Tibial artery (tissue), 4 donors: ENCODE results near the gene ALG12.

Experiments
- DNase-seq, 2 donors: peaks; one replicate each; pipeline ENCODE4 v3.0.0-alpha.2; 2019
- H3K27ac ChIP-seq, 2 donors: fragments of 200-600 bp; sonication (generic) in 1 of 2; 1 replicate in 1 of 2; 2 replicates in 1 of 2; pipeline ENCODE4 v1.5.1; 2018 to 2019; ENCODE audit warnings: mild to moderate bottlenecking in 1 of 2
- H3K27me3 ChIP-seq, 2 donors: fragments of 200-600 bp; sonication (generic) in 1 of 2; one replicate each; pipeline versions ENCODE4 v1.5.1 to v1.6.0; 2016 to 2019
- H3K36me3 ChIP-seq, 3 donors: fragments of 200-600 bp; sonication (generic) in 2 of 3; one replicate each; pipeline ENCODE4 v1.5.1; 2016 to 2019; ENCODE audit warnings: mild to moderate bottlenecking in 2 of 3
- H3K4me1 ChIP-seq, 4 donors: fragments of 200-600 bp; sonication (generic) in 2 of 4; 1 replicate in 3 of 4; 2 replicates in 1 of 4; pipeline ENCODE4 v1.5.1; 2016 to 2019
- H3K4me3 ChIP-seq, 2 donors: fragments of 200-600 bp; sonication (generic) in 1 of 2; 1 replicate in 1 of 2; 2 replicates in 1 of 2; pipeline ENCODE4 v1.5.1; 2018 to 2019; ENCODE audit warnings: mild to moderate bottlenecking in 2 of 2
- H3K9me3 ChIP-seq, 3 donors: fragments of 200-600 bp; sonication (generic) in 1 of 3; one replicate each; pipeline ENCODE4 v1.5.1; 2016 to 2019
- CTCF ChIP-seq, 2 experiments: fragments of 200-600 bp in 1 of 2; fragments of 450-650 bp in 1 of 2; IDR thresholded peaks; one replicate each; pipeline ENCODE4 v1.5.1; 2017 to 2019; ENCODE audit warnings: antibody characterized with exemption in 2 of 2, mild to moderate bottlenecking in 1 of 2, moderate library complexity in 1 of 2
- intact Hi-C: fragments of 100-400 bp; cut with DNase I; formaldehyde crosslinking; loops from one replicate; pipeline ENCODE4 v1.15.0; 2023; ENCODE audit warnings: low total_unique reads

The ALG12 gene

DNA sequence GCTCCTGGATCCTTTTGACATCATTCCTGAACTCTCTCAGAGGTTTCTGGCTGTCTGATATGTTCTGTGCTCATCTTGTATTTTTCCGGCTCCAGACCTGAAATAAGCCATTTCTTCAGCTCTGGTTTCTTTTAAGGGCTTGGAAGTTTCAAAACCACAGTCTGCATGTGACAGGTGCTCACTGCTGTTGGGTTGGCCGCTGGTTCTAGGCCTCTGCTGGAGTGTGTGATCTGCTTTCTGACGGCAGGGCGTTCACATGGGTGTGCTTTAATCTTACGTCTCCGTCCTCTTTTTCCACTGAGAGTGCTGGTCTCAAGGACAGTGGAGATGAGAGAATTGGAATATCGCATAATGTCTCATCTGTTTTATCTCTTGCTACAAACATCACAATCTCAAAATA is 54.3 kb downstream of the ALG12 start:
- Histone ChIP-seq H3K9me3 (peaks cover 0 to 34% (median 23%) of the 10 kb centered on the region in 3 donors), H3K36me3 (peaks cover 0 to 30% (median 6%) of the 10 kb centered on the region in 3 donors), H3K27ac (no peak overlapping the region), H3K27me3 (no peaks in the 10 kb centered on the region), H3K4me3 (no peak overlapping the region), H3K4me1 (no peaks in the 10 kb centered on the region)
- intact Hi-C loops, result no loop called here
- DNase-seq, result peak in 1 of 2 donors; percentile 20
- TF ChIP-seq CTCF (IDR thresholded peaks at IDR 0.05), result no peak

DNA sequence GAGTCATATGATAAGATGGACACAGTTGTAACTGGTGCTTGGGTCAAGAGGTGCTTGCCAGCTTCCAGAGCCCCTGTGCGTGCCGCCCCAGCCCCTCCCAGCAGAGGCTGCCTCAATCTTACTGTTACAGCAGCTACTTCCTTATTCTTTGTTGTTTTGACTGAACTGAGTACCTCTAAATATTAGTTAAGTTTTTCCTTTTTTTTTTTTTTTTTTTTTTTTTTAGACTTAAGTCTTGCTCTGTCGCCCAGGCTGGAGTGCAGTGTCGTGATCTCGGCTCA is 55.8 kb downstream of the ALG12 start:
- Histone ChIP-seq H3K36me3 (peaks cover 0 to 19% (median 5%) of the 10 kb centered on the region in 3 donors), H3K27ac (no peak overlapping the region), H3K9me3 (peaks cover 0 to 26% (median 19%) of the 10 kb centered on the region in 3 donors), H3K4me1 (no peaks in the 10 kb centered on the region), H3K4me3 (no peak overlapping the region), H3K27me3 (no peaks in the 10 kb centered on the region)
- no peak for TF ChIP-seq CTCF (IDR thresholded peaks at IDR 0.05)
- intact Hi-C loops, result no loop called here
- peak in 1 of 2 donors; percentile 42 for DNase-seq

DNA sequence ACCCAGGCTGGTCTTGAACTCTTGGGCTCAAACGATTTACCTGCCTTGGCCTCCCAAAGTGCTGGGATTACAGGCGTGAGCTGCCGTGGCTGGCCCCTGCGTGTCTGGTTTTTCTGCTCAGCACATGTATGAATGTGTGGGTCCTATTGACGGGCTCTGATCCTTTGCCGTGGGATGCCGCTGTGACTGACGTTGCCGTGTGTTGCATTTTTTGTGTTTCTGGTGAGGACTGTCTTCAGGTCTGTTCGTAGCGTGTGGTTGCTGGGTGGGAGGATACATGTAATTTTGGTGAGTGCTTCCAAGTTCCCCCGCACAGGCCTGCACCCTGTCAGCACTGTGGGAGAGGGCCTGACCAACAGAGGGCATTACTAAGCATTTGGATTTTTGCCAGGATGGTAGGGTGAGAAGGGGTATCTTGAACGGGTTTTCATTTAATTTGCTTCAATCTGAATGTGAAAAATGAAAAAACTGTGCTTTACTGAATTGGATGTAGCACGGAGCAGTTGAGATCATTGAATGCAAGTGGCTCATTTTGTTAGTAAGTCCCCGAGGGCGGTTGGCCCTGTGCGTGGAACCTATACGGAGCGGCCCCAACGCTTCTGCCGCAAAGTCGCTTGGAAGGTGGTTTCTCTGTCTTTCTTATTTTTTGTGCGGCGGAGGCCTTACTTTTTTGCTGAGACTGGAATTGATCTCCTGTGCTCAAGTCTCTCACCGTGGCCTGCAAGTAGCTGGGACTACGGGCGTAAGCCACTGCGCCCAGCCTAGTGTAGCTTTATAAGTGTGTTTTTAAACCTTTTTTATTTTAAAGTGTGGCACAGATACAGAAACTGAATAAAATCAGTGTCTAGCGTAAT is 56.4 kb downstream of the ALG12 start:
- Histone ChIP-seq H3K27me3 (no peaks in the 10 kb centered on the region), H3K9me3 (peaks cover 0 to 21% (median 13%) of the 10 kb centered on the region in 3 donors), H3K27ac (no peak overlapping the region), H3K4me3 (no peak overlapping the region), H3K36me3 (peaks cover 0 to 14% (median 0%) of the 10 kb centered on the region in 3 donors), H3K4me1 (no peaks in the 10 kb centered on the region)
- DNase-seq, result peak in 1 of 2 donors; percentile 41
- TF ChIP-seq CTCF (IDR thresholded peaks at IDR 0.05), result no peak
- intact Hi-C loops, result no loop called here

DNA sequence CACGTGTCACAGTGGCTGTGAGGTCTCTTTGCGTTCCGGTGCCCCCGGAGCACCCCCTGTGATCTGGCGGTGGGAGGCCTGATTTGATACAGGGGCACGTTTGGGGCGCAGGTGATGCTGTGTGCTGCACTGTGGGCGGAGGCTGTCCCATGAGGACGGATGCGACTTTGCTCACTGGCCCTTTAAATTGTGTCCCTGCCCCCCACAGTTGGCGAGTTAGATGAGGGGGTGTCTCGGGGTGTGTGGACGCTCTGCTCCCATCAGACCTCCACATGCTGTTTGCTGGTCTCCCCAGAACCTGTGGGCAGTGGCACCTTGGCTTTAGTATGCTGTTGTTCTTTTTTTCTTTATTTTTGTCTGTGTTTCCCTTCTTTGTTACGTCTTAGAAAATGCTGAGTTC is 59.4 kb downstream of the ALG12 start:
- Histone ChIP-seq H3K36me3 (no peaks in the 10 kb centered on the region), H3K4me3 (no peak overlapping the region), H3K27me3 (no peaks in the 10 kb centered on the region), H3K9me3 (no peaks in the 10 kb centered on the region), H3K4me1 (peaks cover 0 to 20% (median 15%) of the 10 kb centered on the region in 4 donors), H3K27ac (no peak overlapping the region)
- peak in 1 of 2 donors; percentile 49 for DNase-seq
- intact Hi-C loops, result loop anchor here (5.0 kb wide), 1 partner anchor 323 kb away; no protein-coding TSS in a partner anchor
- TF ChIP-seq CTCF (IDR thresholded peaks at IDR 0.05), result no peak

DNA sequence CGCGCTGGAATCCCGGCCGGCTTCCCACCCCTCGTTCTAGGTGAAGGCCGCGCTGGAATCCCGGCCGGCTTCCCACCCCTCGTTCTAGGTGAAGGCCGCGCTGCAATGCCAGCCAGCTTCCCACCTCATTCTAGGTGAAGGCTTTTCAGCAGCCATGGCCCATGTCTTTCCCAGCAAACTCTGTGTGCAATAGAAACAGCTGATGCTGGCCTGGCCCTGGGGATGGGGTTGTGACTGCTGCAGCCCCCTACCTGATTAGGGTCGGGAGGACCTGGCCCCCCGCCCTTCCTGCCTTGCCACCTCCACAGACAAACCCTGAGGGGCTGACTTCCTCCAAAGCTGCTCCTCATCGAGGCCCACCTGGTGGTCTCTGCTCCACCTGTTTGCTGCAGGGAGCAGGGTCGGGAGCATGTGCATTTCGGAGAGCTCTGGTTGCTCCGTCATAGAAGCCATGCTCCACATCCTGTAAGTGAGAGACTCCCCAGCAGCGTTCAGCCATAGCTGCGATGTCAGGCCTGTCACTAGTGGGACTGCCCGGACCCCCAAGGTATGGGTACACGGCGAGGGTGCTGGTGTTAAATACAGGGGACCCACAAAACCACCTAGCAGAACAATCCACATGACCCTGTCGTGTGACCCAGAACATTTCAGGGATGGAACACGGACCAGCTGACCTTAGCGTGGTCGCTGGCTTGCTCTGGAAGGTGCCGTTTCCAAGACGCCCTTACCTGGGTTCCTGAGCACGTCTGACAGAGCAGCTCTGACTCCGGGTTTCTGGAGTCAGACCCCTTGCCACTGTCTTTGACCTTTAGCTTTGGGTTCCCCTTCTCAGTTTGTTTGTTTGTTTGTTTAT is 61.2 kb downstream of the ALG12 start:
- no peaks in the 10 kb centered on the region for H3K27me3 ChIP-seq
- no peak overlapping the region for H3K27ac ChIP-seq
- H3K9me3 ChIP-seq, result no peaks in the 10 kb centered on the region
- no peak overlapping the region for H3K4me3 ChIP-seq
- TF ChIP-seq CTCF (IDR thresholded peaks at IDR 0.05), result no peak
- DNase-seq, result peak in 1 of 2 donors; percentile 57
- no peaks in the 10 kb centered on the region for H3K36me3 ChIP-seq
- peaks cover 0 to 27% (median 22%) of the 10 kb centered on the region in 4 donors for H3K4me1 ChIP-seq
- intact Hi-C loops, result loop anchor here (5.0 kb wide), 1 partner anchor 325 kb away; no protein-coding TSS in a partner anchor
